ENCODE data around the gene MSLN.

Gene MSLN

GRCh38 chr16:807347-808084 is 47.0 kb downstream of the MSLN start:
- peak; percentile 81 for DNase-seq (ENCODE audit: low read depth)

GRCh38 chr16:808085-808386 is 47.5 kb downstream of the MSLN start:
- no peak for DNase-seq (ENCODE audit: low read depth)

GRCh38 chr16:813204-813915 is 52.8 kb downstream of the MSLN start:
- no peak for DNase-seq (ENCODE audit: low read depth)

GRCh38 chr16:813916-814412 is 53.4 kb downstream of the MSLN start:
- no peak for DNase-seq (ENCODE audit: low read depth)

GRCh38 chr16:814974-815373 is 54.4 kb downstream of the MSLN start:
- DNase-seq (ENCODE audit: low read depth) = peak; percentile 61

- DNase-seq (ENCODE audit: low read depth) = no peak
Measured at GRCh38 chr16:815861-816260, 55.3 kb downstream of the MSLN start.

- no peak for DNase-seq (ENCODE audit: low read depth)
Measured at GRCh38 chr16:817001-817906, 56.7 kb downstream of the MSLN start.

GRCh38 chr16:818132-818531 is 57.6 kb downstream of the MSLN start:
- DNase-seq (ENCODE audit: low read depth) = no peak

All from amniotic epithelial cell (primary cell).